Kidney (tissue), 14 donors: ENCODE measurements around the gene CASKIN2. TPM values are rescaled to one million over a fixed set of nuclear protein-coding genes. Genes with fewer than 3 reads are reported as not detected.

ENCODE experiments used
- DNase-seq, 5 donors: peaks; one replicate each; pipeline ENCODE4 v3.0.0-alpha.2; 2013 to 2020
- FAIRE-seq: peaks from 2 replicates; lab custom pipeline; 2012; peaks lifted over from hg19 to GRCh38; lab: Jason Lieb, UNC
- H3K27ac ChIP-seq, 2 donors: one replicate each; pipeline ENCODE4 v1.7.0; 2013; ENCODE audit warnings: low read depth in 2 of 2, low read length in 2 of 2, inconsistent platforms in 1 of 2
- H3K27me3 ChIP-seq: one replicate; pipeline ENCODE4 v1.7.1; 2013; ENCODE audit warnings: low read length, inconsistent platforms; ENCODE audit not compliant: control insufficient read depth, insufficient read depth
- H3K36me3 ChIP-seq, 3 donors: one replicate each; pipeline versions ENCODE4 v1.7.0 to v1.7.1; 2013; ENCODE audit warnings: low read length in 3 of 3, control low read depth in 1 of 3, inconsistent platforms in 1 of 3; ENCODE audit not compliant: insufficient read depth in 3 of 3, control insufficient read depth in 2 of 3
- H3K4me1 ChIP-seq, 3 donors: one replicate each; pipeline versions ENCODE4 v1.7.0 to v1.7.1; 2013; ENCODE audit warnings: low read length in 3 of 3, inconsistent platforms in 1 of 3, low read depth in 1 of 3; ENCODE audit not compliant: control insufficient read depth in 2 of 3, insufficient read depth in 2 of 3
- H3K4me3 ChIP-seq, 3 donors: one replicate each; pipeline versions ENCODE4 v1.7.0 to v1.8.1; 2013; ENCODE audit warnings: low read length in 3 of 3, control low read depth in 1 of 3, inconsistent platforms in 1 of 3
- H3K9ac ChIP-seq, 3 donors: one replicate each; pipeline versions ENCODE4 v1.7.0 to v1.7.1; 2013; ENCODE audit warnings: low read length in 3 of 3, control low read depth in 1 of 3, inconsistent platforms in 1 of 3
- H3K9me3 ChIP-seq, 3 donors: one replicate each; pipeline versions ENCODE4 v1.7.0 to v1.7.1; 2013; ENCODE audit warnings: low read length in 3 of 3, control low read depth in 1 of 3, inconsistent platforms in 1 of 3; ENCODE audit not compliant: control insufficient read depth in 2 of 3, insufficient read depth in 1 of 3
- intact Hi-C: fragments of 100-400 bp; cut with DNase I; formaldehyde crosslinking; loops from one replicate; pipeline ENCODE4 v1.11.1; 2022
- polyA plus RNA-seq: library from polyadenylated mRNA; stranded (reverse); fragments of 350-450 nt; fragmentation: Illumina TruSeq; extraction: RNeasy Lipid Tissue Mini Kit (QIAGEN cat#74804); gene quantifications from one replicate; pipeline ENCODE4 v1.2.3, GENCODE V29; 2014; ENCODE audit warnings: low read depth, low replicate concordance; ENCODE audit not compliant: insufficient read depth
- total RNA-seq: library from RNA; stranded (reverse); fragmentation: NEBNext Ultra II Directional; extraction: Animal tissue kit (Norgen Biotek cat#: 25700); gene quantifications from one replicate; pipeline ENCODE4 v1.2.1, GENCODE V29; 2021
- TF ChIP-seq, protein P1 (sequence below): IDR thresholded peaks from 3 replicates; pipeline ENCODE4 v1.5.1; 2012; ENCODE audit warnings: mild to moderate bottlenecking, moderate library complexity, borderline replicate concordance; ENCODE audit not compliant: insufficient read depth; ENCODE audit errors: extremely low read depth
- donor health status: control.
- donor health status: control.
- donor health status: control.
- donor health status: control.
- donor health status: control.
- donor health status: DM: yes; HTN: yes; CAD: no.
- donor health status: Normal renal cell carcinoma (clear cell type).

The CASKIN2 gene
- total and polyA plus RNA-seq, 2 donors from 2014 or later: 25.0 to 98.6 TPM

DNA sequence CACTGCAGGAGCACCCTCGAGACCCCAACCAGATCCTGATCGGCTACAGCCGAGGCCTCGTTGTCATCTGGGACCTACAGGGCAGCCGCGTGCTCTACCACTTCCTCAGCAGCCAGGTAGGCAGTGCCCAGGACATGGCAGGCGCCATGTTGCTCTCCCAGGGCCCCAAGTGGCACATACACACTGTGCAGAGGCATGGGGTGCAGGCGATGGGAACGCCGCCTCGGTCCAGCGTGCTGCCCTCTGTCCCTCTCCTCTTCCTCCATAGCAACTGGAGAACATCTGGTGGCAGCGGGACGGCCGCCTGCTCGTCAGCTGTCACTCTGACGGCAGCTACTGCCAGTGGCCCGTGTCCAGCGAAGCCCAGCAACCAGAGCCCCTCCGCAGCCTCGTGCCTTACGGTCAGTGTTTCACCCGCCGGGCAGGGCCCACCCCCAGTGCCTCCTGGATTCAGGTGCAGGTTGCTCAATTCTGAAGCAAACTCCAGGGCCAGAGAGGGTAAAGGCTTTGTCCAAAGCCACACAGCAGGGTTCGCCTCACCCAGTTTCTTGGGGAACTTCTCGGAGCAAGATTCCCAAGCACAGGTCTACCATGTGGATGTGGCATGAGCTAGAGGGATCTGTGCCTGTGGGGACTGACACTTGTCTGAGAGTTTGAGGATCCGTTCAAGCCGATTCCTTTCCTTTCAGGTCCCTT, 47.9 kb upstream of the CASKIN2 start:
- H3K9me3 ChIP-seq: no peaks in the 10 kb centered on the region
- H3K4me3 ChIP-seq: no peak overlapping the region
- H3K27ac ChIP-seq: no peak overlapping the region
- H3K36me3 ChIP-seq: peaks cover 0 to 39% (median 22%) of the 10 kb centered on the region in 3 donors
- FAIRE-seq (no peak), DNase-seq (peak in 1 of 5 donors; percentile 23)
- intact Hi-C loops: no loop called here
- H3K9ac ChIP-seq: no peak overlapping the region
- H3K4me1 ChIP-seq: peaks cover 0 to 26% (median 12%) of the 10 kb centered on the region in 3 donors
- H3K27me3 ChIP-seq: no peaks in the 10 kb centered on the region
- TF ChIP-seq, protein P1, sequence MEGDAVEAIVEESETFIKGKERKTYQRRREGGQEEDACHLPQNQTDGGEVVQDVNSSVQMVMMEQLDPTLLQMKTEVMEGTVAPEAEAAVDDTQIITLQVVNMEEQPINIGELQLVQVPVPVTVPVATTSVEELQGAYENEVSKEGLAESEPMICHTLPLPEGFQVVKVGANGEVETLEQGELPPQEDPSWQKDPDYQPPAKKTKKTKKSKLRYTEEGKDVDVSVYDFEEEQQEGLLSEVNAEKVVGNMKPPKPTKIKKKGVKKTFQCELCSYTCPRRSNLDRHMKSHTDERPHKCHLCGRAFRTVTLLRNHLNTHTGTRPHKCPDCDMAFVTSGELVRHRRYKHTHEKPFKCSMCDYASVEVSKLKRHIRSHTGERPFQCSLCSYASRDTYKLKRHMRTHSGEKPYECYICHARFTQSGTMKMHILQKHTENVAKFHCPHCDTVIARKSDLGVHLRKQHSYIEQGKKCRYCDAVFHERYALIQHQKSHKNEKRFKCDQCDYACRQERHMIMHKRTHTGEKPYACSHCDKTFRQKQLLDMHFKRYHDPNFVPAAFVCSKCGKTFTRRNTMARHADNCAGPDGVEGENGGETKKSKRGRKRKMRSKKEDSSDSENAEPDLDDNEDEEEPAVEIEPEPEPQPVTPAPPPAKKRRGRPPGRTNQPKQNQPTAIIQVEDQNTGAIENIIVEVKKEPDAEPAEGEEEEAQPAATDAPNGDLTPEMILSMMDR: no peak

DNA sequence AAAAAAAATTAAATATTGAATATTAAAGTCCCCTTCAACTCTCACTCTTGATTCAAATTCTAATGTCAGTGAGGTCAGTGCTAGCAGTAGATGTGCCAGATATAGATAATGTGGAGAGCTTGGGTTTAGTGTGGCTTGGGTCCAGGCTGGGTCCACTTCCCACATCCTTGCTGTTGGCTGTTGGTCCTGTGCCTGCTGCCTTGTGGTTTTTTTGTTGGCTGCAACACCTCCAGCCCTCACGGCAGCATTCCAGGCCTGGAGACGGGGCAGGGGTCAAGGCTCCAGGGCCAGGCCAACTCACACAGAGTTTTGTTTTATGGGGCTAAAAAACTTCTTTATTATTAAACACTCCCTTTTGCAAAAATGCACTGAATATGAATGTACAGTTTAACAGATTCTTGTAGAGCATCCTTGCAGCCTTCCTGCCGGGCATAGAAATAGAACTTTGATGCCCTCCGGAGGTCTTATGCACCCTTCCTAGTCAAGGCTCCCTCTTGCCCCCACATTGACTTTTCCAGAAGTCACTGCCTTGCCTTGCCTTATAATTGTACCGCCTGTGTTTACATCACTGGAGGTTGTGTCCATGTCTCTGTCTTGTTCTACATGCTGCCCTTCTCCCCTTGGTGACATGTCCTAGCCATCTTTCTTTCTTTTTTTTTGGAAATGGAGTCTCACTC, 46.7 kb upstream of the CASKIN2 start:
- H3K9ac ChIP-seq: no peak overlapping the region
- H3K4me1 ChIP-seq: peaks cover 0 to 35% (median 19%) of the 10 kb centered on the region in 3 donors
- no peak overlapping the region for H3K4me3 ChIP-seq
- no peaks in the 10 kb centered on the region for H3K27me3 ChIP-seq
- DNase-seq (no peak), FAIRE-seq (no peak)
- no peaks in the 10 kb centered on the region for H3K9me3 ChIP-seq
- H3K27ac ChIP-seq: no peak overlapping the region
- H3K36me3 ChIP-seq: peaks cover 0 to 39% (median 22%) of the 10 kb centered on the region in 3 donors
- TF ChIP-seq, protein P1: no peak
- intact Hi-C loops: no loop called here

DNA sequence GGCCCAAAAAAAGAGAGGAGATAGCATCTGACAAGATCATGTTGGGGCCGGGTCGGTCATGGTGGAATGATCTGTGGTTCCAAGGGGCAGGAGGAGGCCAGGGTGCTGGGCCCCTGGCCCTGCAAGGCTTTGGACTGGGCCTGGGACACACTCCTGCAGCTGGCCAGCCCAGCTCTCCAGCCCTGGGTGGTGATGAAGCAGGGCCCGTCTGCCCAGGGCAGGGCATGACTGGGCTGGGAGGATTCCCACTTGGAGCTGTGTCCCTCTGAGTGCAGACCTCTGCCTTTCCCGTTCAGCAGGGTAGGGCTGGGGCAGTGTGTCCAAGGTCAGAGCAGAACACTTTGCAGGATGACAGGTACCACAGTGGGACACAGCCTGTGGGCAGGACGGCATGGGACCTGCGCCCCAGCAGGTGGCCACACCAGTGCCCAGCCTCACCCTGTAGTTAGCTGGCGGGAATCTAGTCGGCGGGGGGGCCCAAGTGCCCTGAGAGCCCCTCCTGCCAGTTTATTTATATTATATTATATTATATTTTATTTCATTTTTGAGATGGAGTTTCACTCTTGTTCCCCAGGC, 44.7 kb upstream of the CASKIN2 start:
- Histone ChIP-seq H3K9ac (no peak overlapping the region), H3K4me3 (no peak overlapping the region), H3K27me3 (no peaks in the 10 kb centered on the region), H3K9me3 (no peaks in the 10 kb centered on the region), H3K36me3 (peaks cover 0 to 29% (median 14%) of the 10 kb centered on the region in 3 donors), H3K27ac (no peak overlapping the region), H3K4me1 (peaks cover 0 to 38% (median 30%) of the 10 kb centered on the region in 3 donors)
- TF ChIP-seq, protein P1: no peak
- peak in 1 of 5 donors; percentile 29 for DNase-seq
- FAIRE-seq: no peak
- intact Hi-C loops: no loop called here
